ENCODE measurements around the gene SWSAP1. TPM values are rescaled to one million over a fixed set of nuclear protein-coding genes. Genes with fewer than 3 reads are reported as not detected.
A peak's percentile ranks its signal among the peaks of the same experiment; 100 is the strongest.
"Not testable (repeated sequence)": the region's sequence is repeated elsewhere in the genome, so short reads cannot be mapped to it uniquely, and the experiment has no call there.

SWSAP1 gene
- total RNA-seq, 4 donors from 2014 or later: 0.51 to 1.7 (median 1.2) TPM

- Histone ChIP-seq H3K4me3 (no peak overlapping the region), H3K27ac (peak overlapping the region in 2 of 4 donors; percentile 19 to 34), H3K36me3 (no peaks in the 10 kb centered on the region), H3K27me3 (peaks cover 10 to 14% (median 12%) of the 10 kb centered on the region in 3 donors), H3K4me1 (peaks cover 36 to 40% of the 10 kb centered on the region in 2 donors), H3K9me3 (no peaks in the 10 kb centered on the region)
- intact Hi-C loops (cut with DNase I; ENCODE audit: low total_unique reads) (loop anchor here (10.0 kb wide), 3 partner anchors 83 to 983 kb away; partner anchors contain the start of genes TSPAN16 and ZNF653), in situ Hi-C loops (cut with MboI; ENCODE audit: low sequenced_read_pairs in 4 of 4) (loop anchor here in 2 of 4 donors (5.0 to 25.0 kb wide), 2 partner anchors 60 to 210 kb away; partner anchors contain the start of genes ACP5 (in 1 of the 2), ODAD3 (in 1 of the 2), PRKCSH (in 1 of the 2) and ZNF627 (in 1 of the 2))
- DNase-seq (no peak), ATAC-seq (no peak)
- no peak for TF ChIP-seq POLR2A (IDR thresholded peaks at IDR 0.05)
- TF ChIP-seq, protein P1, sequence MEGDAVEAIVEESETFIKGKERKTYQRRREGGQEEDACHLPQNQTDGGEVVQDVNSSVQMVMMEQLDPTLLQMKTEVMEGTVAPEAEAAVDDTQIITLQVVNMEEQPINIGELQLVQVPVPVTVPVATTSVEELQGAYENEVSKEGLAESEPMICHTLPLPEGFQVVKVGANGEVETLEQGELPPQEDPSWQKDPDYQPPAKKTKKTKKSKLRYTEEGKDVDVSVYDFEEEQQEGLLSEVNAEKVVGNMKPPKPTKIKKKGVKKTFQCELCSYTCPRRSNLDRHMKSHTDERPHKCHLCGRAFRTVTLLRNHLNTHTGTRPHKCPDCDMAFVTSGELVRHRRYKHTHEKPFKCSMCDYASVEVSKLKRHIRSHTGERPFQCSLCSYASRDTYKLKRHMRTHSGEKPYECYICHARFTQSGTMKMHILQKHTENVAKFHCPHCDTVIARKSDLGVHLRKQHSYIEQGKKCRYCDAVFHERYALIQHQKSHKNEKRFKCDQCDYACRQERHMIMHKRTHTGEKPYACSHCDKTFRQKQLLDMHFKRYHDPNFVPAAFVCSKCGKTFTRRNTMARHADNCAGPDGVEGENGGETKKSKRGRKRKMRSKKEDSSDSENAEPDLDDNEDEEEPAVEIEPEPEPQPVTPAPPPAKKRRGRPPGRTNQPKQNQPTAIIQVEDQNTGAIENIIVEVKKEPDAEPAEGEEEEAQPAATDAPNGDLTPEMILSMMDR (IDR thresholded peaks at IDR 0.05 in 4 of 5, conservative IDR thresholded peaks at IDR 0.05 in 1 of 5): no peak
Observed at GRCh38 chr19:11377756-11378155, 3.3 kb downstream of the SWSAP1 start.

DNA sequence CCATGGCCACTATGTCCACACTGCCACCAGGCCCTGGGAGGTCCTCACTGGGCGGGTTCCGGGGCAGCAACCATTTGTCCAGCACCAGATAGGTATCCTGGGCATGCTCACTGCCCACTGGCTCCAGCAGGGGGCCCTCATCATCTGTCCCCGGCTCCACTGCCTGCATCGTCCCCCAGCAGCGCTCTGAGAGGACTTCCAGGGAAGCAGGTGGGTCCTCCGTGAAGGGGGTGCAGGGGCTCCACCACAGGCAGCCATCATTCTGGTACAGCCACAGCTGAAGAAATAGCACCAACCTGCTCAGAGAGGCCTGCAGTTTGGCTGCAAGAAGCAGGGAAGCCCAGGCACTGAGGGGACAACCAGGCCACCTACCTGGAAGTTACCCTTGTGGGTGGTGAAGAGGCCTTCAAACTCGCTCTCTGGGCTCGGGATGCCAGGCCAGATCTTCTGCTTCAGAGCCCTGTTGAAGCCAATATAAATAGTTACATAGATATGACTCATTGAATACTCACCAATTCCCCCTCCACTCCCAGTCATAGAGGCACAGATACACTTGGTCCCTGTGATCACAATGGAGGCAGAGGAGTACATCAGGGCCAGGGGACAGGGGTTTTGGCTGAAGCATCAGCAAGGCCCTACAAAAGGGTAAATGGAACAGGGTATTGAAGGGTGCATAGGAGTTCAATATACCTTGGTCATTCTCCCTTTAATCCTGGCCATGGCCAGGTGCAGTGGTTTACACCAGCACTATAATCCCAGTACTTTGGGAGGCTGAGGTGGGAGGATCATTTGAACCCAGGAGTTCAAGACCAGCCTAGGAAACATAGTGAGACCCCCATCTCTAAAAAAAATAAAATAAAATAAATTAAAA, 4.1 kb downstream of the SWSAP1 start:
- no peak for ATAC-seq
- TF ChIP-seq, protein P1 (IDR thresholded peaks at IDR 0.05 in 4 of 5, conservative IDR thresholded peaks at IDR 0.05 in 1 of 5): peak in 2 of 5 experiments; percentile 3 to 35
- no peak for TF ChIP-seq POLR2A (IDR thresholded peaks at IDR 0.05)
- intact Hi-C loops (cut with DNase I; ENCODE audit: low total_unique reads) (loop anchor here (10.0 kb wide), 3 partner anchors 84 to 984 kb away; partner anchors contain the start of genes TSPAN16 and ZNF653), in situ Hi-C loops (cut with MboI; ENCODE audit: low sequenced_read_pairs in 4 of 4) (loop anchor here in 2 of 4 donors (5.0 to 25.0 kb wide), 2 partner anchors 59 to 209 kb away; partner anchors contain the start of genes ACP5 (in 1 of the 2), ODAD3 (in 1 of the 2), PRKCSH (in 1 of the 2) and ZNF627 (in 1 of the 2))
- H3K4me3 ChIP-seq: no peak overlapping the region
- peaks cover 36 to 40% of the 10 kb centered on the region in 2 donors for H3K4me1 ChIP-seq
- no peaks in the 10 kb centered on the region for H3K36me3 ChIP-seq
- no peaks in the 10 kb centered on the region for H3K9me3 ChIP-seq
- no peak for DNase-seq
- peaks cover 18 to 22% (median 20%) of the 10 kb centered on the region in 3 donors for H3K27me3 ChIP-seq
- peak overlapping the region in 2 of 4 donors; percentile 19 to 34 for H3K27ac ChIP-seq

- peaks cover 31 to 33% of the 10 kb centered on the region in 2 donors for H3K4me1 ChIP-seq
- DNase-seq, H3K4me3 ChIP-seq, H3K9me3 ChIP-seq, H3K27ac ChIP-seq, ATAC-seq, H3K36me3 ChIP-seq: not testable (repeated sequence)
- H3K27me3 ChIP-seq: peaks cover 24 to 30% (median 28%) of the 10 kb centered on the region in 3 donors
- intact Hi-C loops (cut with DNase I; ENCODE audit: low total_unique reads): loop anchor here (10.0 kb wide), 3 partner anchors 85 to 985 kb away; partner anchors contain the start of genes TSPAN16 and ZNF653
- in situ Hi-C loops (cut with MboI; ENCODE audit: low sequenced_read_pairs in 4 of 4): loop anchor here in 2 of 4 donors (5.0 to 25.0 kb wide), 2 partner anchors 58 to 208 kb away; partner anchors contain the start of genes ACP5 (in 1 of the 2), ODAD3 (in 1 of the 2), PRKCSH (in 1 of the 2) and ZNF627 (in 1 of the 2)
Observed at GRCh38 chr19:11379269-11379845, 4.9 kb downstream of the SWSAP1 start.

DNA sequence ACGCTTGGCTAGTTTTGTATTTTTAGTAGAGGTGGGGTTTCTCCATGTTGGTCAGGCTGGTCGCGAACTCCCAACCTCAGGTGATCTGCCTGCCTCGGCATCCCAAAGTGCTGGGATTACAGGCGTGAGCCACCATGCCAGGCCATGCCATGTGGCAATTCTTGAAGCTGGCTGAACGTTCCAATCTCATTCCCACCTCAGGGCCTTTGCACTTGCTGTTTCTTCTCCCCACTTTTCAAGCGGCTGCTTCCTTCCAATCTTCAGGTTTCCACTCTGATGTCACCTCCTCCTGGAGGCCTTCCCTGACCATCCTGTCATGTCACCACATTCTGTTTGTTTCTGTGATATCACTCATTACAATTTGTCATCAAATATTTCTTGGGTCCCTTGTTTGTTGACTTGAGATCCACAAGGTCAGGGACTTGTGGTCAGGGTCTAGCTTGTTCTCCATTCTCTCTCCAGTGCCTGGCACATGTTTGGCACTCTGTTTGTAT, 5.4 kb downstream of the SWSAP1 start:
- peaks cover 31 to 33% of the 10 kb centered on the region in 2 donors for H3K4me1 ChIP-seq
- H3K27me3 ChIP-seq: peaks cover 24 to 30% (median 29%) of the 10 kb centered on the region in 3 donors
- peak overlapping the region in 2 of 4 donors; percentile 86 to 87 for H3K27ac ChIP-seq
- TF ChIP-seq, protein P1 (IDR thresholded peaks at IDR 0.05 in 4 of 5, conservative IDR thresholded peaks at IDR 0.05 in 1 of 5): no peak
- TF ChIP-seq POLR2A (IDR thresholded peaks at IDR 0.05): no peak
- no peak for ATAC-seq
- H3K36me3 ChIP-seq: no peaks in the 10 kb centered on the region
- intact Hi-C loops (cut with DNase I; ENCODE audit: low total_unique reads): loop anchor here (2.0 to 10.0 kb wide), 6 partner anchors 85 to 985 kb away; partner anchors contain the start of genes CNN1, TSPAN16, ZNF627 and ZNF653
- H3K9me3 ChIP-seq: no peaks in the 10 kb centered on the region
- in situ Hi-C loops (cut with MboI; ENCODE audit: low sequenced_read_pairs in 4 of 4): loop anchor here in 2 of 4 donors (5.0 to 25.0 kb wide), 2 partner anchors 57 to 207 kb away; partner anchors contain the start of genes ACP5 (in 1 of the 2), ODAD3 (in 1 of the 2), PRKCSH (in 1 of the 2) and ZNF627 (in 1 of the 2)
- no peak for DNase-seq
- peak overlapping the region in 2 of 4 donors; percentile 77 for H3K4me3 ChIP-seq

All from gastrocnemius medialis (tissue), 4 donors.